SHP77 treated with DMSO at 0.1 percent for 48 hours (cell line): ENCODE data around the gene MNX1.

Source experiments
- DNase-seq: peaks from one replicate; lab custom pipeline; 2025; lab: John Stamatoyannopoulos, UW

MNX1 gene

GRCh38 chr7:156969972-156970420, 40.5 kb downstream of the MNX1 start:
- no peak for DNase-seq

- DNase-seq, result no peak
Measured at GRCh38 chr7:156968183-156968582, 42.3 kb downstream of the MNX1 start.

GRCh38 chr7:156966387-156966786, 44.1 kb downstream of the MNX1 start:
- no peak for DNase-seq

- no peak for DNase-seq
Measured at GRCh38 chr7:156964971-156965370, 45.5 kb downstream of the MNX1 start.

GRCh38 chr7:156963472-156963871, 47.0 kb downstream of the MNX1 start:
- DNase-seq, result no peak

GRCh38 chr7:156962897-156963296, 47.6 kb downstream of the MNX1 start:
- no peak for DNase-seq

GRCh38 chr7:156962145-156962544, 48.3 kb downstream of the MNX1 start:
- DNase-seq, result no peak

GRCh38 chr7:156956727-156957126, 53.7 kb downstream of the MNX1 start:
- DNase-seq, result no peak

- no peak for DNase-seq
Measured at GRCh38 chr7:156954941-156955340, 55.5 kb downstream of the MNX1 start.
